K562 (cell line): ENCODE data around the gene ARL5C. TPM values are rescaled to one million over a fixed set of nuclear protein-coding genes. Genes with fewer than 3 reads are reported as not detected.

Experiments
- ASH1L ChIP-seq: fragments of 450-650 bp; IDR thresholded peaks from 2 replicates; pipeline ENCODE4 v1.6.1; 2018; ENCODE audit warnings: borderline replicate concordance, mild to moderate bottlenecking, low read depth; ENCODE audit not compliant: partially characterized antibody
- ATF7 ChIP-seq: fragments of 450-650 bp; IDR thresholded peaks from 2 replicates; pipeline ENCODE4 v1.7.1; 2014; ENCODE audit warnings: mild to moderate bottlenecking, moderate library complexity
- CREM ChIP-seq: IDR thresholded peaks from 2 replicates; pipeline ENCODE4 v1.6.1; 2014; ENCODE audit warnings: antibody characterized with exemption, low read depth
- HDAC1 ChIP-seq, 2 experiments: fragments of 450-650 bp; IDR thresholded peaks; 2 replicates each; pipeline ENCODE4 v1.6.1; 2016 to 2017; ENCODE audit warnings: inconsistent platforms in 1 of 2, mild to moderate bottlenecking in 1 of 2, moderate library complexity in 1 of 2
- TCF7L2 ChIP-seq: fragments of 150-350 bp; IDR thresholded peaks from 2 replicates; pipeline ENCODE4 v1.6.1; 2016; ENCODE audit warnings: low read depth, mild to moderate bottlenecking, low read length, moderate library complexity
- ZNF766 ChIP-seq: fragments of 200-800 bp; sonication (Bioruptor generic); conservative IDR thresholded peaks from 2 replicates; pipeline ENCODE4 v1.6.1; 2016; ENCODE audit warnings: missing genetic modification characterization, missing compliant biosample characterization
- polyA plus RNA-seq, 8 experiments: library from polyadenylated mRNA; depleted of rRNA in 4 of 8; stranded (reverse) in 5 of 8; unstranded in 3 of 8; fragments of >200 nt; fragmentation: Nextera tagmentation in 2 of 8; fragmentation: Illumina TruSeq in 1 of 8; extraction: Ambion mirVana in 2 of 8; extraction: Trizol in 1 of 8; gene quantifications; 2 replicates each; pipeline versions ENCODE4 v1.2.1 to v1.2.3, GENCODE V29; 2011 to 2014; ENCODE audit warnings: inconsistent platforms in 1 of 8, missing spikeins in 1 of 8
- total RNA-seq, 7 experiments: library from RNA; depleted of rRNA in 6 of 7; stranded (reverse); fragments of >200 nt in 6 of 7; fragmentation: Illumina TruSeq in 2 of 7; extraction: Trizol in 2 of 7; gene quantifications; 2 replicates each; pipeline versions ENCODE4 v1.2.1 to v1.2.3, GENCODE V29; 2011 to 2021; ENCODE audit warnings: low replicate concordance in 1 of 7
- TF ChIP-seq, protein P1 (sequence below): fragments of 450-650 bp; IDR thresholded peaks from 2 replicates; pipeline ENCODE4 v1.6.1; 2018; ENCODE audit not compliant: partially characterized antibody
- TF ChIP-seq, protein P2 (sequence below), 2 experiments: fragments of 450-650 bp; formaldehyde crosslinking in 1 of 2; IDR thresholded peaks; 2 replicates each; pipeline versions ENCODE4 v1.4.0 to v1.6.1; 2014 to 2020; ENCODE audit warnings: mild to moderate bottlenecking in 2 of 2, borderline replicate concordance in 1 of 2, low read depth in 1 of 2
- TF ChIP-seq, protein P3 (sequence below): fragments of 450-650 bp; IDR thresholded peaks from 2 replicates; pipeline ENCODE4 v1.6.1; 2014; ENCODE audit warnings: low read depth, mild to moderate bottlenecking, moderate library complexity, borderline replicate concordance
- TF ChIP-seq, protein P4 (sequence below): fragments of 450-650 bp; IDR thresholded peaks from 2 replicates; pipeline ENCODE4 v1.6.1; 2016; ENCODE audit warnings: borderline replicate concordance

Gene ARL5C
- total and polyA plus RNA-seq, 9 of the 15 experiments (the other 6 are each of a cell fraction or from before 2014, with no cell fraction given) = not detected

DNA sequence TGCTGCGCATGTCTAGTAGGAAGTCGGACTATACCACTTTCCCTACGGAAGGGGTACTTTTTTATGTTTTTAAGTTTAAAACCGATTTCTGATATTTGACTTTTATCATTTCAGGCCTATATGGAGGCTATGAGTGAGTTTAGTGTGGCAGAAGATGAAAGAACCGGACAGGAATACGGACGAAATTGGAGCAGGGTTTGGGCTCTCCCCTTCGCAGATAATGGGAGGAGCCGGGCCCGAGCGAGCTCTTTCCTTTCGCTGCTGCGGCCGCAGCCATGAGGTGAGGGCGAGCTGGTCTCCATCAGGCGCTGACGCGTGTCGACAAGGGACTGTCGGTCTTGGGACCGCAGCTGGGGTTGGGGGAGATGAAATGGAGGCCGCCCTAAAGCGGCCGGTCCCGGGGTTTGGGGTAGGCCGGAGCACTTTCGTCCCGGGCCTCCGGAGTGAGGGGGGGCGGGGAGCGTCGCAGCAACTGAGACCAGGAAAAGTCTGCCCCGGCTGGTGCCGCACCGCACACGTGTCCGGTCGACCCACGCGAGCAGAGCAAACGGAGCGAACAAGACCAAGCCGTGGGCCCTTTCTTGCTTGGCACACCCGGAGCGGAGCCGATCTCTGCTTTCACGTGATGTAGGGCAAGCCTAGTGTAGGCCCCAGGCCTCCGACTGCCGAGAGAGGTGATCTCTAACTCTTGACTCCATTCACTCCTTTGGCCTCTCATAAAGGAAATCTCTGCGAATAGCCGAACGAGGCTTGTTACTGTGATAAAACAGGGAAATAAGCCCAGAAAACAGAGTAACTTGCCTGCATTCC, 34.3 kb upstream of the ARL5C start, which contains the start of gene RPL19 (continued):
- TF ChIP-seq, protein P1, sequence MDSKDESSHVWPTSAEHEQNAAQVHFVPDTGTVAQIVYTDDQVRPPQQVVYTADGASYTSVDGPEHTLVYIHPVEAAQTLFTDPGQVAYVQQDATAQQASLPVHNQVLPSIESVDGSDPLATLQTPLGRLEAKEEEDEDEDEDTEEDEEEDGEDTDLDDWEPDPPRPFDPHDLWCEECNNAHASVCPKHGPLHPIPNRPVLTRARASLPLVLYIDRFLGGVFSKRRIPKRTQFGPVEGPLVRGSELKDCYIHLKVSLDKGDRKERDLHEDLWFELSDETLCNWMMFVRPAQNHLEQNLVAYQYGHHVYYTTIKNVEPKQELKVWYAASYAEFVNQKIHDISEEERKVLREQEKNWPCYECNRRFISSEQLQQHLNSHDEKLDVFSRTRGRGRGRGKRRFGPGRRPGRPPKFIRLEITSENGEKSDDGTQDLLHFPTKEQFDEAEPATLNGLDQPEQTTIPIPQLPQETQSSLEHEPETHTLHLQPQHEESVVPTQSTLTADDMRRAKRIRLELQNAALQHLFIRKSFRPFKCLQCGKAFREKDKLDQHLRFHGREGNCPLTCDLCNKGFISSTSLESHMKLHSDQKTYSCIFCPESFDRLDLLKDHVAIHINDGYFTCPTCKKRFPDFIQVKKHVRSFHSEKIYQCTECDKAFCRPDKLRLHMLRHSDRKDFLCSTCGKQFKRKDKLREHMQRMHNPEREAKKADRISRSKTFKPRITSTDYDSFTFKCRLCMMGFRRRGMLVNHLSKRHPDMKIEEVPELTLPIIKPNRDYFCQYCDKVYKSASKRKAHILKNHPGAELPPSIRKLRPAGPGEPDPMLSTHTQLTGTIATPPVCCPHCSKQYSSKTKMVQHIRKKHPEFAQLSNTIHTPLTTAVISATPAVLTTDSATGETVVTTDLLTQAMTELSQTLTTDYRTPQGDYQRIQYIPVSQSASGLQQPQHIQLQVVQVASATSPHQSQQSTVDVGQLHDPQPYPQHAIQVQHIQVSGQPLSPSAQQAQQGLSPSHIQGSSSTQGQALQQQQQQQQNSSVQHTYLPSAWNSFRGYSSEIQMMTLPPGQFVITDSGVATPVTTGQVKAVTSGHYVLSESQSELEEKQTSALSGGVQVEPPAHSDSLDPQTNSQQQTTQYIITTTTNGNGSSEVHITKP = peak; percentile 100
- TF ChIP-seq, protein P2, sequence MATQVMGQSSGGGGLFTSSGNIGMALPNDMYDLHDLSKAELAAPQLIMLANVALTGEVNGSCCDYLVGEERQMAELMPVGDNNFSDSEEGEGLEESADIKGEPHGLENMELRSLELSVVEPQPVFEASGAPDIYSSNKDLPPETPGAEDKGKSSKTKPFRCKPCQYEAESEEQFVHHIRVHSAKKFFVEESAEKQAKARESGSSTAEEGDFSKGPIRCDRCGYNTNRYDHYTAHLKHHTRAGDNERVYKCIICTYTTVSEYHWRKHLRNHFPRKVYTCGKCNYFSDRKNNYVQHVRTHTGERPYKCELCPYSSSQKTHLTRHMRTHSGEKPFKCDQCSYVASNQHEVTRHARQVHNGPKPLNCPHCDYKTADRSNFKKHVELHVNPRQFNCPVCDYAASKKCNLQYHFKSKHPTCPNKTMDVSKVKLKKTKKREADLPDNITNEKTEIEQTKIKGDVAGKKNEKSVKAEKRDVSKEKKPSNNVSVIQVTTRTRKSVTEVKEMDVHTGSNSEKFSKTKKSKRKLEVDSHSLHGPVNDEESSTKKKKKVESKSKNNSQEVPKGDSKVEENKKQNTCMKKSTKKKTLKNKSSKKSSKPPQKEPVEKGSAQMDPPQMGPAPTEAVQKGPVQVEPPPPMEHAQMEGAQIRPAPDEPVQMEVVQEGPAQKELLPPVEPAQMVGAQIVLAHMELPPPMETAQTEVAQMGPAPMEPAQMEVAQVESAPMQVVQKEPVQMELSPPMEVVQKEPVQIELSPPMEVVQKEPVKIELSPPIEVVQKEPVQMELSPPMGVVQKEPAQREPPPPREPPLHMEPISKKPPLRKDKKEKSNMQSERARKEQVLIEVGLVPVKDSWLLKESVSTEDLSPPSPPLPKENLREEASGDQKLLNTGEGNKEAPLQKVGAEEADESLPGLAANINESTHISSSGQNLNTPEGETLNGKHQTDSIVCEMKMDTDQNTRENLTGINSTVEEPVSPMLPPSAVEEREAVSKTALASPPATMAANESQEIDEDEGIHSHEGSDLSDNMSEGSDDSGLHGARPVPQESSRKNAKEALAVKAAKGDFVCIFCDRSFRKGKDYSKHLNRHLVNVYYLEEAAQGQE (IDR thresholded peaks at IDR 0.05; ENCODE audit: borderline replicate concordance) = no peak
- TF ChIP-seq, protein P2 (CRISPR knock-in tag; IDR thresholded peaks at IDR 0.05; ENCODE audit: low read depth) = peak; percentile 29; the same call in 1 of the 2 replicates
- TF ChIP-seq HDAC1 (IDR thresholded peaks at IDR 0.05) = peak in 1 of 2 experiments; percentile 73; a peak in 2 of 4 replicates
- peak; percentile 97 for TF ChIP-seq TCF7L2
- peak; percentile 89 for TF ChIP-seq ASH1L
- TF ChIP-seq, protein P3, sequence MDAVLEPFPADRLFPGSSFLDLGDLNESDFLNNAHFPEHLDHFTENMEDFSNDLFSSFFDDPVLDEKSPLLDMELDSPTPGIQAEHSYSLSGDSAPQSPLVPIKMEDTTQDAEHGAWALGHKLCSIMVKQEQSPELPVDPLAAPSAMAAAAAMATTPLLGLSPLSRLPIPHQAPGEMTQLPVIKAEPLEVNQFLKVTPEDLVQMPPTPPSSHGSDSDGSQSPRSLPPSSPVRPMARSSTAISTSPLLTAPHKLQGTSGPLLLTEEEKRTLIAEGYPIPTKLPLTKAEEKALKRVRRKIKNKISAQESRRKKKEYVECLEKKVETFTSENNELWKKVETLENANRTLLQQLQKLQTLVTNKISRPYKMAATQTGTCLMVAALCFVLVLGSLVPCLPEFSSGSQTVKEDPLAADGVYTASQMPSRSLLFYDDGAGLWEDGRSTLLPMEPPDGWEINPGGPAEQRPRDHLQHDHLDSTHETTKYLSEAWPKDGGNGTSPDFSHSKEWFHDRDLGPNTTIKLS = peak; percentile 63; the same call in 1 of the 2 replicates
- TF ChIP-seq ATF7 = peak; percentile 100
- TF ChIP-seq, protein P4, sequence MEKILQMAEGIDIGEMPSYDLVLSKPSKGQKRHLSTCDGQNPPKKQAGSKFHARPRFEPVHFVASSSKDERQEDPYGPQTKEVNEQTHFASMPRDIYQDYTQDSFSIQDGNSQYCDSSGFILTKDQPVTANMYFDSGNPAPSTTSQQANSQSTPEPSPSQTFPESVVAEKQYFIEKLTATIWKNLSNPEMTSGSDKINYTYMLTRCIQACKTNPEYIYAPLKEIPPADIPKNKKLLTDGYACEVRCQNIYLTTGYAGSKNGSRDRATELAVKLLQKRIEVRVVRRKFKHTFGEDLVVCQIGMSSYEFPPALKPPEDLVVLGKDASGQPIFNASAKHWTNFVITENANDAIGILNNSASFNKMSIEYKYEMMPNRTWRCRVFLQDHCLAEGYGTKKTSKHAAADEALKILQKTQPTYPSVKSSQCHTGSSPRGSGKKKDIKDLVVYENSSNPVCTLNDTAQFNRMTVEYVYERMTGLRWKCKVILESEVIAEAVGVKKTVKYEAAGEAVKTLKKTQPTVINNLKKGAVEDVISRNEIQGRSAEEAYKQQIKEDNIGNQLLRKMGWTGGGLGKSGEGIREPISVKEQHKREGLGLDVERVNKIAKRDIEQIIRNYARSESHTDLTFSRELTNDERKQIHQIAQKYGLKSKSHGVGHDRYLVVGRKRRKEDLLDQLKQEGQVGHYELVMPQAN = peak; percentile 88
- peak; percentile 5; the same call in 1 of the 2 replicates for TF ChIP-seq CREM
- no peak; the same call in 1 of the 2 replicates for TF ChIP-seq ZNF766 (CRISPR knock-in tag)
